Chondrocyte (in vitro differentiated cells): ENCODE data around the gene PAPSS1. TPM values are rescaled to one million over a fixed set of nuclear protein-coding genes. Genes with fewer than 3 reads are reported as not detected.

Source experiments
- DNase-seq: peaks from one replicate; pipeline ENCODE4 v3.0.0; 2021; ENCODE audit warnings: mixed read lengths, low spot score
- H3K27ac Mint-ChIP-seq: one replicate; pipeline ENCODE4 v1.8.0; 2021; ENCODE audit warnings: mild to moderate bottlenecking, moderate library complexity, mixed read lengths; ENCODE audit not compliant: unreplicated experiment
- H3K27me3 Mint-ChIP-seq: 2 replicates; pipeline ENCODE4 v1.8.0; 2021; ENCODE audit warnings: low read depth, mixed read lengths
- H3K36me3 Mint-ChIP-seq: 2 replicates; pipeline ENCODE4 v1.8.0; 2021; ENCODE audit warnings: low read depth, mixed read lengths
- H3K4me1 Mint-ChIP-seq: 2 replicates; pipeline ENCODE4 v1.8.0; 2021; ENCODE audit warnings: low read depth, mild to moderate bottlenecking, mixed read lengths
- H3K4me3 Mint-ChIP-seq: one replicate; pipeline ENCODE4 v1.8.0; 2021; ENCODE audit warnings: mild to moderate bottlenecking, moderate library complexity, mixed read lengths; ENCODE audit not compliant: unreplicated experiment
- H3K9me3 Mint-ChIP-seq: 2 replicates; pipeline ENCODE4 v1.8.0; 2021; ENCODE audit warnings: low read depth, mixed read lengths
- CTCF ChIP-seq: fragments of 200-600 bp; sonication (generic); IDR thresholded peaks from 2 replicates; pipeline ENCODE4 v1.5.0; 2021; ENCODE audit warnings: antibody characterized with exemption, mild to moderate bottlenecking, moderate library complexity
- total RNA-seq: library from RNA; stranded (reverse); gene quantifications from 3 replicates; pipeline ENCODE4 v1.2.1, GENCODE V29; 2021

Gene PAPSS1
- total RNA-seq, 1 donor from 2014 or later = 105 TPM

GRCh38 chr4:107629318-107629717 lies 90.7 kb downstream of the PAPSS1 start:
- no peak for DNase-seq
- TF ChIP-seq CTCF = no peak
- Mint-ChIP-seq H3K27ac (no peak overlapping the region), H3K9me3 (no peaks in the 10 kb centered on the region), H3K36me3 (peaks cover 14% of the 10 kb centered on the region), H3K4me1 (peaks cover 20% of the 10 kb centered on the region), H3K27me3 (no peaks in the 10 kb centered on the region), H3K4me3 (no peak overlapping the region)

GRCh38 chr4:107625391-107625902 lies 94.6 kb downstream of the PAPSS1 start:
- Mint-ChIP-seq H3K27me3 (no peaks in the 10 kb centered on the region), H3K36me3 (peaks cover 16% of the 10 kb centered on the region), H3K9me3 (peaks cover 14% of the 10 kb centered on the region), H3K4me3 (no peak overlapping the region), H3K27ac (no peak overlapping the region), H3K4me1 (peaks cover 27% of the 10 kb centered on the region)
- no peak for DNase-seq
- no peak for TF ChIP-seq CTCF

DNA sequence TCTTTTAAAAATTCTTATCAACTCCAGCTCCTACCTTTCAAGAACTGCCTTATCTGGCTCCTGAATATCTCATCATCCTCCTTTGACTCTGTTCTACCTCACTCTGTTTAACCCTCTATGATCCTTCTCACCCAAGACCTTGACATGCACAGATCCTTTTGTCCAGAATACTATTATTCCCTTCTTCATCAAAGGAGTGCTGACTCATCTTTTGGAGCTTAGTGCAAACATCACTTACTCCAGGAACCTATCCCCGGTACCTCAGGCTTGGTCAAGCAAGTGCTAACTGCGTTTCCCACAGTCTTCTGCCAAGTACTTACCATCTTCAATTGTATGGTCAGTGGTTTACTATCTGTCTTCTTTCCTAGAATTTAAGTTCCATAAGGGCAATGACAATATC lies 96.0 kb downstream of the PAPSS1 start:
- no peak for TF ChIP-seq CTCF
- DNase-seq = no peak
- peaks cover 35% of the 10 kb centered on the region for H3K4me1 Mint-ChIP-seq
- H3K27me3 Mint-ChIP-seq = no peaks in the 10 kb centered on the region
- peaks cover 9% of the 10 kb centered on the region for H3K36me3 Mint-ChIP-seq
- H3K27ac Mint-ChIP-seq = no peak overlapping the region
- H3K9me3 Mint-ChIP-seq = peaks cover 14% of the 10 kb centered on the region
- H3K4me3 Mint-ChIP-seq = no peak overlapping the region

DNA sequence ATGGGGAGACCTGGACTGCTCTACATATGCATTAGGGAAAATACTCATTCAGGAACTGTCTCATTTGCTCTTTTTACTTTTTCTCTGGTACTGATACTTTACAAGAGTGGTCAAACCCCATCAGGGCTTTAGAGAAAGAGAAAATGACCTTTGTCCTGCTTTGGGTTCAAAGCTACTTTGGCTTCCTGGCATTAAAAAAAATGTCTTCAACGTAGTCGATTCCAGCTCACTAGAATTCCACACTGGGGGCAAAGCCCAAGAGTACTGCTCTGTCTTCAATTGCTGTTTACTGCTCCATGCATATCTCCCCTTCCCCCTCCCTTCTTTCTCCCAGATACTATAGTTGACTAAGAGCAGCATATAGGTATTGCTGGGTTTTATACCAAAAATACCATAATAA lies 98.0 kb downstream of the PAPSS1 start:
- Mint-ChIP-seq H3K27me3 (no peaks in the 10 kb centered on the region), H3K36me3 (peaks cover 10% of the 10 kb centered on the region), H3K4me3 (no peak overlapping the region), H3K27ac (no peak overlapping the region), H3K4me1 (peaks cover 52% of the 10 kb centered on the region), H3K9me3 (peaks cover 14% of the 10 kb centered on the region)
- no peak for DNase-seq
- TF ChIP-seq CTCF = no peak

DNA sequence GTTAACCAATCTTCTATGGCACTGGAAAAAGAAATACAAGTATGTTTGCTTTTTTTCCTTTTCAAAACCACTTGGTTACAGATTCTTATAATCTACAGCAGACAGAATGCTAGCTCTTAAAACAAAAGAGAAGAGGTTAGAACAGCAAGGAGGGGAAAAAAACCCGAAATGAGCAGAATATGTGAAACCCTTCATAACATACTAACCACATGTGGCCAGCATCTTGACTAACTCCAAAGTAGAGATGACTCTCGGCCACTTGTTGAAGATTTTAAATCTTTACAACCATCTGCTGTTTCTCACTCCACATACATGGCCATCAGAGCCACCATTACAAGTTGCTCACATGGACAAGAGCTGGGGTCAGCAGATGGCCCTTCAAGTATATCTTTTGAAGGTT lies 100.3 kb downstream of the PAPSS1 start:
- DNase-seq = no peak
- Mint-ChIP-seq H3K4me1 (peaks cover 64% of the 10 kb centered on the region), H3K27ac (peak overlapping the region; percentile 81), H3K4me3 (no peak overlapping the region), H3K27me3 (no peaks in the 10 kb centered on the region), H3K36me3 (peaks cover 20% of the 10 kb centered on the region), H3K9me3 (peaks cover 23% of the 10 kb centered on the region)
- TF ChIP-seq CTCF = no peak
